SK-N-MC (cell line): ENCODE data around the gene RHOG.

ENCODE experiments used
- EZH2 ChIP-seq: fragments of 200-600 bp; sonication (generic); IDR thresholded peaks from one replicate; pipeline ENCODE4 v1.6.1; 2017; ENCODE audit warnings: antibody characterized with exemption
- POLR2AphosphoS5 ChIP-seq: IDR thresholded peaks from 2 replicates; pipeline ENCODE4 v1.6.1; 2012; ENCODE audit warnings: mild to moderate bottlenecking, low read depth, low read length, borderline replicate concordance

DNA sequence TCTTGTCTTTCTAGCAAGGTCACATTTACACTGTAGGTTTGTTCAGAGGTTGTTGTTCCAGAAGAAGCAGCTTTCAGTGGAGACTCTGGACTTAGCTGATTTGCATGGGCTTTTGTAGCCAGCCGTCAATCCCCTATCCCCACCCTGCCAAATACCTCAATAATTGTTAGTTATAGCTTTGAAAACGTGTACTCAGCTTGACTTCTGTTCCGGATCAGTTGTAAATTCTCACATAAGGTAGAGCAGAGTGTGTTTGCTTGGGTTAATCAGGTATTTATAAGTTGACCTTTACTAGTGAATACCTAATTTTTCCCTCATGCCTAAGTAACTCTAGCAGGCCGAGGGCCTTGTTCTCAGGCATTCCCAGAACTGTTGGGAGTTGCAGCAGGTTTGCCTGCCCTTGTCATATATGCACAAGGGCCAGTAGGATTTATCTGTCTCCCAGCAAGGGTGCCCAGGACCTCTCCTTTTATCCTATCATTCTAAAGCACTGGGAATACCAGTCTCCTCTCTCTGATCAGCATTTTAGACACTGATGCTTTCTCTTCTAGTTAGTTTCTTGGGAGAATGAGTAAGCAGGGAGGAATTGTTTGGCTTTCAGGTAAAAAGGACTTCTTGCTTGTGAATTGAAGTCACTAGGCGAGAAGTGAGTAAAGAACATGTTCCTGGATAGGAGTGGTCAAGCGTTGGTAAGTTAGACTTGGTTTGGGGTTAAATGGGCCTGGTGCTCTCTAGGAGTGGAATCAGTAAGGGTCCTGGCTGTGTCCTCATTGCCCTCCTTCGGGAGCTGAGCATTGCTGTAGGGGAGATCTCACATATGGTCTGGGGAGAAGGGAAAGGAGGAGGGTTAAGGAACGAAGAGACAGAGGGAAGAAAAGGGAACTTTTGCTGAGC is 36.9 kb upstream of the RHOG start:
- no peak for TF ChIP-seq EZH2
- TF ChIP-seq POLR2AphosphoS5 = no peak
